GM23248 (cell line): ENCODE data around the gene IQUB.

Experiments
- EZH2 ChIP-seq: fragments of 200-600 bp; sonication (generic); IDR thresholded peaks from 2 replicates; pipeline ENCODE4 v1.6.1; 2018; ENCODE audit warnings: antibody characterized with exemption, mild to moderate bottlenecking; ENCODE audit not compliant: insufficient read depth, poor library complexity, severe bottlenecking
- EZH2phosphoT487 ChIP-seq: fragments of 200-600 bp; sonication (generic); IDR thresholded peaks from 2 replicates; pipeline ENCODE4 v1.6.1; 2018; ENCODE audit warnings: antibody characterized with exemption, moderate library complexity, mild to moderate bottlenecking, low read depth; ENCODE audit not compliant: insufficient read depth

GRCh38 chr7:123463890-123464289, 70.5 kb downstream of the IQUB start:
- TF ChIP-seq EZH2phosphoT487, result no peak
- TF ChIP-seq EZH2, result no peak
